ENCODE data around the gene LGSN. TPM values are rescaled to one million over a fixed set of nuclear protein-coding genes. Genes with fewer than 3 reads are reported as not detected.

LGSN gene
- total RNA-seq, 6 experiments from 2014 or later, result 0.09 to 1.7 (median 1.00) TPM; not detected in 2

DNA sequence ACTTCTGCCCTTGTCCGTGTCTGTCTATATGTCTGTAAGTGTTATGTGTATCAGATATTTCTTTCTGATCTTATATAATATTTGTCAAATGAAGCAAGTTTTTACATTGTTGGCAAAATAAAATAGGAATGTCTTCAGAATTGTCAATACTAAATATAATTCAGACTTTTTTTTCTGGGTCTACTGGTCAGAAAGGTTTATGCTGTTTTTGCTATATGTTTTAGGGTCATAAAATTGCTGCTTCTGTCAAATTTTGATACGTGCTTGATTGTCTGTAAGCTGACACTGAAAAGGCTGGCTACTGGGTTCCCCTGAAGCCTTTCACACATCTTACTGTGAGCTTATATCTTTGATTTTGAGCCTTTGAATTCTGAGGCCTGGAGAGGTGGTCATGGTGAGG lies 20.1 kb downstream of the LGSN start:
- WGBS (ENCODE audit: insufficient coverage, low coverage, low lambda C conversion rate, missing lambda C conversion rate), result 70% methylated on average over 2 of the region's 2 CpGs
- intact Hi-C loops (cut with DNase I), result no loop called here
- TF ChIP-seq CTCF (IDR thresholded peaks at IDR 0.05) (no peak), POLR2A (IDR thresholded peaks at IDR 0.05) (no peak)
- H3K9me3 ChIP-seq, result no peaks in the 10 kb centered on the region
- no peak overlapping the region for H3K27ac ChIP-seq
- DNase-seq (no peak), ATAC-seq (no peak)
- no peaks in the 10 kb centered on the region for H3K36me3 ChIP-seq
- no peaks in the 10 kb centered on the region for H3K27me3 ChIP-seq
- no peaks in the 10 kb centered on the region for H3K4me1 ChIP-seq
- no peak overlapping the region for H3K4me3 ChIP-seq

DNA sequence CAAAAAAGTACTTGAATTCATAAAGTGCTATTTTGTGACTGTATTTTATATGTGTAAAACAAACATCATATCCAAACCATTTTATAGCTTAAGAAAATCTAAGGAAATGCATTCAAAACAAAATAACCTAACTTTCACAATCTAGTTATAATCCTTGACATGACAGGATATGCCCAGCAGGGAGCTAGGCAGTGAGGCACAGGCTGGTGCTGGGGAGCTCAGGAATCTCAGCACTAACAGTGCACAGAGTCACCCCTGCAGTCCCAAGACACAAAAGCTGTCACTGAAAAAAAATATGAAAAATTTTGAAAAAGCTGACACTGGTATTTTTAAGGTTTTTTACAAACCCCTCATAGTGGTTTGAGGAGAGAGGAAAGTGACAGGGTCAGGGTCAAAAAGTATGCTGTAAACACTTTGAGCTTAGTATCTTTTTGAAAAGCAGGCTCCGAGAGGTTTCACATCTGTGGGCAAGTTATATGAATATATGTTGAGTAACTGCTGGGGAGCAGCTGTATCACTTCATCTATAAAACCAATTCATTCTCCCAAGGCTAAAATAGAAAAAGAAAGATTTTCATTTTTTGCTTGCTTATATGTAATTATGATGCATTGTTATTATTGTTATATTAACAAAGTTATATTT lies 24.1 kb downstream of the LGSN start:
- no peak overlapping the region for H3K27ac ChIP-seq
- WGBS (ENCODE audit: insufficient coverage, low coverage, low lambda C conversion rate, missing lambda C conversion rate), result 0% methylated on average over 1 of the region's 1 CpG
- H3K36me3 ChIP-seq, result no peaks in the 10 kb centered on the region
- TF ChIP-seq CTCF (IDR thresholded peaks at IDR 0.05), result no peak
- TF ChIP-seq POLR2A (IDR thresholded peaks at IDR 0.05), result no peak
- H3K27me3 ChIP-seq, result no peaks in the 10 kb centered on the region
- no peak overlapping the region for H3K4me3 ChIP-seq
- H3K4me1 ChIP-seq, result no peaks in the 10 kb centered on the region
- H3K9me3 ChIP-seq, result no peaks in the 10 kb centered on the region
- intact Hi-C loops (cut with DNase I), result no loop called here
- DNase-seq (no peak), ATAC-seq (no peak)

GRCh38 chr6:63290492-63291058 lies 29.2 kb downstream of the LGSN start:
- ATAC-seq, result no peak
- no peak for DNase-seq
- 78% methylated on average over 5 of the region's 6 CpGs for WGBS (ENCODE audit: insufficient coverage, low coverage, low lambda C conversion rate, missing lambda C conversion rate)
- Histone ChIP-seq H3K36me3 (no peaks in the 10 kb centered on the region), H3K9me3 (no peaks in the 10 kb centered on the region), H3K4me3 (no peak overlapping the region), H3K27ac (no peak overlapping the region), H3K4me1 (no peaks in the 10 kb centered on the region), H3K27me3 (no peaks in the 10 kb centered on the region)
- TF ChIP-seq CTCF (IDR thresholded peaks at IDR 0.05) (no peak), POLR2A (IDR thresholded peaks at IDR 0.05) (no peak)
- intact Hi-C loops (cut with DNase I), result no loop called here

GRCh38 chr6:63289269-63289872 lies 30.4 kb downstream of the LGSN start:
- H3K27ac ChIP-seq, result no peak overlapping the region
- ATAC-seq (no peak), DNase-seq (no peak)
- WGBS (ENCODE audit: insufficient coverage, low coverage, low lambda C conversion rate, missing lambda C conversion rate), result 86% methylated on average over 4 of the region's 4 CpGs
- TF ChIP-seq POLR2A (IDR thresholded peaks at IDR 0.05), result no peak
- no peak for TF ChIP-seq CTCF (IDR thresholded peaks at IDR 0.05)
- intact Hi-C loops (cut with DNase I), result no loop called here
- no peak overlapping the region for H3K4me3 ChIP-seq
- no peaks in the 10 kb centered on the region for H3K27me3 ChIP-seq
- no peaks in the 10 kb centered on the region for H3K4me1 ChIP-seq
- H3K9me3 ChIP-seq, result no peaks in the 10 kb centered on the region
- no peaks in the 10 kb centered on the region for H3K36me3 ChIP-seq

Measured in right lobe of liver (tissue), 6 donors.